A549 (cell line): Measurements from ENCODE around the gene CDKN2C. TPM values are rescaled to one million over a fixed set of nuclear protein-coding genes. Genes with fewer than 3 reads are reported as not detected.

Source experiments
- ATAC-seq, 2 experiments: fragments of 200-7000 bp in 1 of 2; fragments of >200 bp in 1 of 2; cut with Nextera tagmentation in 1 of 2; cut with Tn5 transposase in 1 of 2; 3 replicates each; pipeline versions ENCODE4 v1.8.0 to v1.9.1; 2018 to 2020; ENCODE audit warnings: mild to moderate bottlenecking in 1 of 2, moderate library complexity in 1 of 2
- CTCF ChIA-PET: fragments of 300-600 bp; sonication (Branson Sonifier 250); formaldehyde crosslinking; extraction: SDS; loops from one replicate; lab custom pipeline; 2021; ENCODE audit warnings: antibody characterized with exemption, inconsistent platforms; lab: Yijun Ruan, JAX
- POLR2A ChIA-PET: fragments of 350-600 bp; formaldehyde crosslinking; extraction: SDS; loops from one replicate; lab custom pipeline; 2021; ENCODE audit warnings: antibody characterized with exemption, inconsistent platforms; lab: Yijun Ruan, JAX
- DNase-seq, 2 experiments: peaks; one replicate each; pipeline versions ENCODE4 v3.0.0 to v3.0.0-alpha.2; 2011 to 2016; ENCODE audit warnings: low read depth in 1 of 2, low spot score in 1 of 2
- FAIRE-seq: peaks from 2 replicates; lab custom pipeline; 2011; peaks lifted over from hg19 to GRCh38; lab: Jason Lieb, UNC
- H3K27ac ChIP-seq, 2 experiments: fragments of >200 bp; sonication (Bioruptor Twin); formaldehyde crosslinking; 3 replicates each; pipeline ENCODE4 v1.5.1; 2016 to 2017
- H3K4me1 ChIP-seq: fragments of >200 bp; sonication (Bioruptor Twin); formaldehyde crosslinking; 3 replicates; pipeline ENCODE4 v1.6.1; 2016
- H3K4me2 ChIP-seq: fragments of >200 bp; sonication (Bioruptor Twin); formaldehyde crosslinking; 3 replicates; pipeline ENCODE4 v1.6.1; 2016
- H3K4me3 ChIP-seq: fragments of >200 bp; sonication (Bioruptor Twin); formaldehyde crosslinking; 3 replicates; pipeline ENCODE4 v1.5.1; 2016
- H3K9me3 ChIP-seq: fragments of >200 bp; sonication (Bioruptor Twin); formaldehyde crosslinking; 3 replicates; pipeline ENCODE4 v1.6.1; 2016
- BHLHE40 ChIP-seq: IDR thresholded peaks from 2 replicates; pipeline ENCODE4 v1.6.1; 2012; ENCODE audit warnings: low read depth, low read length, inconsistent platforms
- CEBPB ChIP-seq, 2 experiments: fragments of >200 bp in 1 of 2; sonication (Bioruptor Twin) in 1 of 2; formaldehyde crosslinking in 1 of 2; IDR thresholded peaks; 2 replicates each; pipeline ENCODE4 v1.6.1; 2012 to 2016
- ESRRA ChIP-seq: fragments of 150-350 bp; IDR thresholded peaks from 2 replicates; pipeline ENCODE4 v1.6.1; 2014; ENCODE audit warnings: mild to moderate bottlenecking, low read length, borderline replicate concordance
- FOSL2 ChIP-seq, 2 experiments: fragments of 450-650 bp in 1 of 2; fragments of >200 bp in 1 of 2; sonication (Bioruptor Twin) in 1 of 2; formaldehyde crosslinking; IDR thresholded peaks; 2 replicates each; pipeline versions ENCODE4 v1.5.0 to v1.6.1; 2016 to 2020; ENCODE audit warnings: mild to moderate bottlenecking in 1 of 2, moderate library complexity in 1 of 2
- HDAC2 ChIP-seq: fragments of 200-600 bp; sonication (generic); IDR thresholded peaks from 2 replicates; pipeline ENCODE4 v1.6.1; 2016
- HMGXB4 ChIP-seq: fragments of 250-450 bp; sonication (Bioruptor Pico); IDR thresholded peaks from 2 replicates; pipeline ENCODE4 v1.5.0; 2021; ENCODE audit warnings: mild to moderate bottlenecking, moderate library complexity, borderline replicate concordance
- HOXB5 ChIP-seq: fragments of 250-450 bp; sonication (Bioruptor Pico); IDR thresholded peaks from 2 replicates; pipeline ENCODE4 v1.5.0; 2020; ENCODE audit warnings: mild to moderate bottlenecking, moderate library complexity
- JUNB ChIP-seq: fragments of >200 bp; sonication (Bioruptor Twin); formaldehyde crosslinking; IDR thresholded peaks from 2 replicates; pipeline ENCODE4 v1.6.1; 2016
- KDM1A ChIP-seq: fragments of 200-600 bp; sonication (generic); IDR thresholded peaks from 2 replicates; pipeline ENCODE4 v1.6.1; 2016; ENCODE audit warnings: low read depth, mild to moderate bottlenecking
- MAFK ChIP-seq: fragments of 450-650 bp; IDR thresholded peaks from 2 replicates; pipeline ENCODE4 v1.6.1; 2014; ENCODE audit not compliant: partially characterized antibody
- POLR2A ChIP-seq: IDR thresholded peaks from 2 replicates; pipeline ENCODE4 v1.6.1; 2012; ENCODE audit warnings: mild to moderate bottlenecking, low read length
- RAD21 ChIP-seq, 2 experiments: fragments of >200 bp in 1 of 2; sonication (Bioruptor Twin) in 1 of 2; formaldehyde crosslinking in 1 of 2; IDR thresholded peaks in 1 of 2; conservative IDR thresholded peaks in 1 of 2; 2 replicates in 1 of 2; 3 replicates in 1 of 2; pipeline ENCODE4 v1.6.1; 2012 to 2018; ENCODE audit warnings: inconsistent platforms in 1 of 2
- RCOR1 ChIP-seq: fragments of 150-350 bp; IDR thresholded peaks from 2 replicates; pipeline ENCODE4 v1.6.1; 2014; ENCODE audit warnings: antibody characterized with exemption, low read length, low read depth
- SREBF2 ChIP-seq: fragments of 450-650 bp; IDR thresholded peaks from 2 replicates; pipeline ENCODE4 v1.6.1; 2014; ENCODE audit warnings: mild to moderate bottlenecking, moderate library complexity
- ZFP36 ChIP-seq: fragments of 450-650 bp; IDR thresholded peaks from 2 replicates; pipeline ENCODE4 v1.6.1; 2014; ENCODE audit warnings: borderline replicate concordance; ENCODE audit not compliant: partially characterized antibody
- ZSCAN20 ChIP-seq: fragments of 250-450 bp; sonication (Bioruptor Pico); IDR thresholded peaks from 2 replicates; pipeline ENCODE4 v1.8.0; 2022; ENCODE audit warnings: mild to moderate bottlenecking, moderate library complexity
- WGBS: methylation state at CpG from one replicate; pipeline ENCODE4 v1.1.6; 2017; ENCODE audit errors: missing lambda C conversion rate; 5-methylcytosine and 5-hydroxymethylcytosine counted together
- polyA plus RNA-seq, 4 experiments: library from polyadenylated mRNA; depleted of rRNA in 3 of 4; stranded (reverse); fragments of >200 nt; fragmentation: RNase III in 1 of 4; extraction: RNeasy Plus Mini Kit Qiagen cat#74134 plus additional on column Dnase treatment in 1 of 4; gene quantifications; 2 replicates in 3 of 4; 3 replicates in 1 of 4; pipeline ENCODE4 v1.2.3, GENCODE V29; 2011 to 2017
- TF ChIP-seq, protein P1 (sequence below): IDR thresholded peaks from 2 replicates; pipeline ENCODE4 v1.6.1; 2012
- TF ChIP-seq, protein P2 (sequence below): fragments of 250-450 bp; sonication (Bioruptor Pico); IDR thresholded peaks from 2 replicates; pipeline ENCODE4 v1.5.0; 2020; ENCODE audit warnings: low read depth, mild to moderate bottlenecking, moderate library complexity
- TF ChIP-seq, protein P3 (sequence below): fragments of 150-350 bp; IDR thresholded peaks from 2 replicates; pipeline ENCODE4 v1.6.1; 2014; ENCODE audit warnings: low read depth, mild to moderate bottlenecking, low read length
- TF ChIP-seq, protein P4 (sequence below): IDR thresholded peaks from 2 replicates; pipeline ENCODE4 v1.6.1; 2012

The CDKN2C gene
- polyA plus RNA-seq, 2 of the 4 experiments (the other 2 are of a cell fraction), result 13.0 to 17.7 TPM

DNA sequence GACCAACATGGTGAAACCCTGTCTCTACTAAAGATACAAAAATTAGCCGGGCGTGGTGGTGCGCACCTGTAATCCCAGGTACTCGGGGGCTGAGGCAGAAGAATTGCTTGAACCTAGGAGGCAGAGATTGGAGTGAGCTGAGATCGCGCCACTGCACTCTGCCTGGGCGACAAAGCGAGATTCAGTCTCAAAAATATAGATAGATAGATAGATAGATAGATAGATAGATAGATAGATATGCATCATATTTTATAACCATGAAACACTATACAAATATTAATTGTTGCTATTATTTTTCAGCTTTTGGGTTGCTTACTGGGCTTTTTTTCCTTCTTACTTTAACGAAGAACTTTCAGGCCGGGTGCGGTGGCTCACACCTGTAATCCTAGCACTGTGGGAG is 5.2 kb upstream of the CDKN2C start:
- no peak overlapping the region for H3K27ac ChIP-seq
- peaks cover 16% of the 10 kb centered on the region; the same call in 2 of the 3 replicates for H3K4me1 ChIP-seq
- H3K9me3 ChIP-seq, result no peaks in the 10 kb centered on the region
- no peak overlapping the region for H3K4me3 ChIP-seq
- FAIRE-seq (no peak), DNase-seq (no peak), ATAC-seq (no peak)
- POLR2A ChIA-PET, result no interaction called here
- TF ChIP-seq, protein P1, sequence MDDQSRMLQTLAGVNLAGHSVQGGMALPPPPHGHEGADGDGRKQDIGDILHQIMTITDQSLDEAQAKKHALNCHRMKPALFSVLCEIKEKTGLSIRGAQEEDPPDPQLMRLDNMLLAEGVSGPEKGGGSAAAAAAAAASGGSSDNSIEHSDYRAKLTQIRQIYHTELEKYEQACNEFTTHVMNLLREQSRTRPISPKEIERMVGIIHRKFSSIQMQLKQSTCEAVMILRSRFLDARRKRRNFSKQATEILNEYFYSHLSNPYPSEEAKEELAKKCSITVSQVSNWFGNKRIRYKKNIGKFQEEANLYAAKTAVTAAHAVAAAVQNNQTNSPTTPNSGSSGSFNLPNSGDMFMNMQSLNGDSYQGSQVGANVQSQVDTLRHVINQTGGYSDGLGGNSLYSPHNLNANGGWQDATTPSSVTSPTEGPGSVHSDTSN, result no peak
- no peak for TF ChIP-seq POLR2A
- H3K4me2 ChIP-seq, result no peak overlapping the region
- CTCF ChIA-PET, result no interaction called here
- WGBS, result 91% methylated on average over 11 of the region's 11 CpGs

DNA sequence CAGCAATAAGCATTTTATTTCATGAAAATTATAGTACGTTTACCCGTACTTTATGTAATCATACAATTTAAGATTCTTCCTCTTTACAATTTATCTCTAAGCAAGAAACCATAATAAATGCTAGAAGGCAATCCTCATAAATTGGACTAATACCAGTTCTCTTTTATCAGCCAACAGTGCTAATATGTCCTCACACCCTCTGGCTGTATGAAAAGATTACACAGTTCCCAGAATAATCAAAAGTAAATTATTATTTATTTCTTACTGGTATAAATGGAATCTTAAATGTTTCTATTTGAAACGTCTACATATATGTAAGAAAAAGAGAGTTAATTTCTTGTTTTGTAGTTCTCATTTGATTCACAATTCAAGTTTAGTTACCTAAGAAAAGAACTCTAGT is 3.1 kb upstream of the CDKN2C start:
- no peaks in the 10 kb centered on the region for H3K9me3 ChIP-seq
- DNase-seq (no peak), ATAC-seq (no peak), FAIRE-seq (no peak)
- peak overlapping the region; percentile 99 for H3K27ac ChIP-seq
- peak overlapping the region; percentile 90 for H3K4me3 ChIP-seq
- TF ChIP-seq MAFK (no peak), SREBF2 (no peak), JUNB (no peak), ZSCAN20 (CRISPR knock-in tag) (no peak), FOSL2 (IDR thresholded peaks at IDR 0.05) (no peak), FOSL2 (CRISPR knock-in tag; IDR thresholded peaks at IDR 0.05) (no peak), BHLHE40 (no peak), RCOR1 (no peak), POLR2A (no peak), CEBPB (IDR thresholded peaks at IDR 0.05) (no peak), KDM1A (no peak), ZFP36 (no peak), ESRRA (no peak), HOXB5 (CRISPR knock-in tag) (no peak), RAD21 (conservative IDR thresholded peaks at IDR 0.05 in 1 of 2, IDR thresholded peaks at IDR 0.05 in 1 of 2) (no peak), HMGXB4 (CRISPR knock-in tag) (no peak), HDAC2 (no peak)
- TF ChIP-seq, protein P2, sequence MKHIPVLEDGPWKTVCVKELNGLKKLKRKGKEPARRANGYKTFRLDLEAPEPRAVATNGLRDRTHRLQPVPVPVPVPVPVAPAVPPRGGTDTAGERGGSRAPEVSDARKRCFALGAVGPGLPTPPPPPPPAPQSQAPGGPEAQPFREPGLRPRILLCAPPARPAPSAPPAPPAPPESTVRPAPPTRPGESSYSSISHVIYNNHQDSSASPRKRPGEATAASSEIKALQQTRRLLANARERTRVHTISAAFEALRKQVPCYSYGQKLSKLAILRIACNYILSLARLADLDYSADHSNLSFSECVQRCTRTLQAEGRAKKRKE (CRISPR knock-in tag), result no peak
- peak overlapping the region; percentile 84 for H3K4me2 ChIP-seq
- POLR2A ChIA-PET, result no interaction called here
- 58% methylated on average over 3 of the region's 3 CpGs for WGBS
- CTCF ChIA-PET, result no interaction called here
- peaks cover 8% of the 10 kb centered on the region; the same call in 2 of the 3 replicates for H3K4me1 ChIP-seq

- H3K9me3 ChIP-seq, result no peaks in the 10 kb centered on the region
- WGBS, result 2% methylated on average over 14 of the region's 17 CpGs
- H3K4me1 ChIP-seq, result peaks cover 8% of the 10 kb centered on the region; the same call in 2 of the 3 replicates
- no peak for DNase-seq
- TF ChIP-seq, protein P3, sequence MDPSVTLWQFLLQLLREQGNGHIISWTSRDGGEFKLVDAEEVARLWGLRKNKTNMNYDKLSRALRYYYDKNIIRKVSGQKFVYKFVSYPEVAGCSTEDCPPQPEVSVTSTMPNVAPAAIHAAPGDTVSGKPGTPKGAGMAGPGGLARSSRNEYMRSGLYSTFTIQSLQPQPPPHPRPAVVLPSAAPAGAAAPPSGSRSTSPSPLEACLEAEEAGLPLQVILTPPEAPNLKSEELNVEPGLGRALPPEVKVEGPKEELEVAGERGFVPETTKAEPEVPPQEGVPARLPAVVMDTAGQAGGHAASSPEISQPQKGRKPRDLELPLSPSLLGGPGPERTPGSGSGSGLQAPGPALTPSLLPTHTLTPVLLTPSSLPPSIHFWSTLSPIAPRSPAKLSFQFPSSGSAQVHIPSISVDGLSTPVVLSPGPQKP, result no peak
- TF ChIP-seq, protein P4, sequence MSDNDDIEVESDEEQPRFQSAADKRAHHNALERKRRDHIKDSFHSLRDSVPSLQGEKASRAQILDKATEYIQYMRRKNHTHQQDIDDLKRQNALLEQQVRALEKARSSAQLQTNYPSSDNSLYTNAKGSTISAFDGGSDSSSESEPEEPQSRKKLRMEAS, result peak; percentile 86; the same call in 1 of the 2 replicates
- POLR2A ChIA-PET, result interaction anchor here (1.2 to 3.2 kb wide), 3 partner anchors 8 to 38 kb away, joined by 6 to 29 read pairs (median 15); partner anchors contain the start of gene FAF1
- H3K4me2 ChIP-seq, result peak overlapping the region; percentile 84
- peak overlapping the region; percentile 90 for H3K4me3 ChIP-seq
- CTCF ChIA-PET, result interaction anchor here (1.3 to 2.1 kb wide), 3 partner anchors 9 to 11 kb away, joined by 4 to 8 read pairs (median 6); no protein-coding TSS in a partner anchor
- no peak for FAIRE-seq
- peak overlapping the region; percentile 99 for H3K27ac ChIP-seq
- ATAC-seq, result no peak
Measured at GRCh38 chr1:50967416-50968157, 2.5 kb upstream of the CDKN2C start.
